PC-9 (cell line): ENCODE measurements around the gene ZNF85. TPM values are rescaled to one million over a fixed set of nuclear protein-coding genes. Genes with fewer than 3 reads are reported as not detected.
"Not testable (repeated sequence)": the region's sequence is repeated elsewhere in the genome, so short reads cannot be mapped to it uniquely, and the experiment has no call there.

Experiments
- BruUV-seq: library from RNA; stranded (reverse); fragments of 400-500 nt; replicated peaks from 2 replicates; lab custom pipeline; 2021; lab: Mats Ljungman, UMichigan
- CTCF ChIA-PET: fragments of 300-600 bp; sonication (Branson Sonifier 250); formaldehyde crosslinking; loops from one replicate; lab custom pipeline; 2022; ENCODE audit warnings: antibody characterized with exemption; lab: Charles Lee
- POLR2A ChIA-PET: fragments of 300-600 bp; sonication (Branson Sonifier 250); formaldehyde crosslinking; loops from one replicate; lab custom pipeline; 2022; ENCODE audit warnings: antibody characterized with exemption; ENCODE audit not compliant: unreplicated experiment; lab: Charles Lee
- DNase-seq, 2 experiments: peaks; one replicate each; pipeline versions ENCODE4 v3.0.0 to v3.0.0-alpha.2; 2015 to 2022; ENCODE audit warnings: mixed read lengths in 1 of 2
- H2AFZ ChIP-seq: fragments of 200-600 bp; sonication (generic); 2 replicates; pipeline ENCODE4 v1.8.1; 2017; ENCODE audit warnings: antibody characterized with exemption
- H3F3A ChIP-seq: fragments of 200-600 bp; sonication (generic); 2 replicates; pipeline ENCODE4 v1.8.1; 2017; ENCODE audit warnings: antibody characterized with exemption, mild to moderate bottlenecking, low read depth; ENCODE audit not compliant: insufficient read depth
- H3K27ac ChIP-seq: fragments of 200-600 bp; sonication (generic); 2 replicates; pipeline ENCODE4 v1.6.1; 2016; ENCODE audit warnings: mixed run types
- H3K27me3 ChIP-seq: fragments of 200-600 bp; sonication (generic); 2 replicates; pipeline ENCODE4 v1.6.1; 2016; ENCODE audit warnings: low read depth, mixed run types; ENCODE audit not compliant: insufficient read depth
- H3K36me3 ChIP-seq: fragments of 200-600 bp; sonication (generic); 2 replicates; pipeline ENCODE4 v1.6.1; 2016; ENCODE audit warnings: low read depth, mixed run types
- H3K4me1 ChIP-seq: fragments of 200-600 bp; sonication (generic); replicated peaks from 2 replicates; pipeline ENCODE4 v1.6.1; 2016; ENCODE audit warnings: mixed run types; ENCODE audit not compliant: insufficient read depth
- H3K4me2 ChIP-seq: fragments of 200-600 bp; sonication (generic); 2 replicates; pipeline ENCODE4 v1.6.1; 2017; ENCODE audit warnings: mixed run types
- H3K4me3 ChIP-seq: fragments of 200-600 bp; sonication (generic); 2 replicates; pipeline ENCODE4 v1.6.1; 2016; ENCODE audit warnings: mixed run types
- H3K79me2 ChIP-seq: fragments of 200-600 bp; sonication (generic); 2 replicates; pipeline ENCODE4 v1.6.1; 2017; ENCODE audit warnings: low read depth, mixed run types
- H3K9me2 ChIP-seq: fragments of 200-600 bp; sonication (generic); 2 replicates; pipeline ENCODE4 v1.8.1; 2017; ENCODE audit warnings: mild to moderate bottlenecking; ENCODE audit not compliant: insufficient read depth
- H3K9me3 ChIP-seq: fragments of 200-600 bp; sonication (generic); 2 replicates; pipeline ENCODE4 v1.8.1; 2016; ENCODE audit warnings: low read depth; ENCODE audit not compliant: insufficient read depth
- H4K20me1 ChIP-seq: fragments of 200-600 bp; sonication (generic); 2 replicates; pipeline ENCODE4 v1.8.1; 2017; ENCODE audit not compliant: insufficient read depth
- CTCF ChIP-seq: fragments of 200-600 bp; sonication (generic); conservative IDR thresholded peaks from 2 replicates; pipeline ENCODE4 v1.6.1; 2017; ENCODE audit warnings: mixed run types, antibody characterized with exemption, mild to moderate bottlenecking, moderate library complexity
- EZH2 ChIP-seq: fragments of 200-600 bp; sonication (generic); IDR thresholded peaks from 2 replicates; pipeline ENCODE4 v1.8.0; 2017; ENCODE audit warnings: antibody characterized with exemption, low read depth
- intact Hi-C: fragments of 100-400 bp; cut with micrococcal nuclease; formaldehyde crosslinking; loops from one replicate; pipeline ENCODE4 v1.10.0; 2022; ENCODE audit not compliant: unreplicated experiment
- total RNA-seq: library from RNA; stranded (reverse); gene quantifications from 2 replicates; pipeline ENCODE4 v1.2.3, GENCODE V29; 2021

The ZNF85 gene
- total RNA-seq, 1 experiment from 2014 or later, result 6.4 TPM

GRCh38 chr19:20969898-20970297, 46.8 kb downstream of the ZNF85 start:
- H2AFZ ChIP-seq, result no peak overlapping the region
- CTCF ChIA-PET, result no interaction called here
- H4K20me1 ChIP-seq, result no peaks in the 10 kb centered on the region
- POLR2A ChIA-PET, result no interaction called here
- H3K27ac ChIP-seq, result no peak overlapping the region
- TF ChIP-seq CTCF, result no peak
- TF ChIP-seq EZH2, result no peak
- no peaks in the 10 kb centered on the region for H3K27me3 ChIP-seq
- H3K9me2 ChIP-seq, result no peaks in the 10 kb centered on the region
- H3K4me2 ChIP-seq, result no peak overlapping the region
- H3K4me1 ChIP-seq, result no peaks in the 10 kb centered on the region
- H3K4me3 ChIP-seq, result no peak overlapping the region
- H3F3A ChIP-seq, result no peaks in the 10 kb centered on the region
- BruUV-seq, result no TSS peak
- H3K36me3 ChIP-seq, result no peaks in the 10 kb centered on the region
- H3K9me3 ChIP-seq, result no peaks in the 10 kb centered on the region
- DNase-seq, result no peak
- intact Hi-C loops, result no loop called here
- H3K79me2 ChIP-seq, result no peaks in the 10 kb centered on the region

GRCh38 chr19:20992788-20993187, 69.7 kb downstream of the ZNF85 start:
- intact Hi-C loops, H3K4me3 ChIP-seq, H3K9me2 ChIP-seq, H3K79me2 ChIP-seq, H3K27ac ChIP-seq, H3K9me3 ChIP-seq, H2AFZ ChIP-seq, H3K4me2 ChIP-seq, H3K27me3 ChIP-seq, BruUV-seq, POLR2A ChIA-PET, CTCF ChIA-PET, H3K4me1 ChIP-seq, H3K36me3 ChIP-seq, H3F3A ChIP-seq, DNase-seq, H4K20me1 ChIP-seq: not testable (repeated sequence)

GRCh38 chr19:20999731-21000352, 76.8 kb downstream of the ZNF85 start:
- DNase-seq, result peak in 1 of 2 experiments; percentile 67
- Histone ChIP-seq H3K4me1 (no peaks in the 10 kb centered on the region), H3K9me2 (no peaks in the 10 kb centered on the region), H3K4me3 (no peak overlapping the region), H3K4me2 (no peak overlapping the region), H3K9me3 (no peaks in the 10 kb centered on the region), H3K27me3 (no peaks in the 10 kb centered on the region), H2AFZ (no peak overlapping the region; the same call in 1 of the 2 replicates), H3F3A (no peaks in the 10 kb centered on the region), H3K79me2 (no peaks in the 10 kb centered on the region), H3K36me3 (no peaks in the 10 kb centered on the region), H3K27ac (no peak overlapping the region), H4K20me1 (no peaks in the 10 kb centered on the region)
- BruUV-seq, result TSS peak; percentile 89
- intact Hi-C loops, result no loop called here
- POLR2A ChIA-PET, result no interaction called here
- CTCF ChIA-PET, result no interaction called here
- no peak for TF ChIP-seq CTCF
- TF ChIP-seq EZH2, result no peak

Other genes starting within 250 kb of the ZNF85 start
- 3.9 and 4.9 TPM in 2 replicates for gene ZNF66, start 146.9 kb upstream of the ZNF85 start, total RNA-seq
- 7.4 and 8.2 TPM in 2 replicates for gene ZNF430, start 97.4 kb downstream of the ZNF85 start, total RNA-seq
- 7.5 and 8.0 TPM in 2 replicates for gene ZNF714, start 159.0 kb downstream of the ZNF85 start, total RNA-seq
- gene ZNF431, start 218.8 kb downstream of the ZNF85 start, total RNA-seq, result 19.0 and 27.2 TPM in 2 replicates